ENCODE measurements around the gene CDK2AP2.

GRCh38 chr11:67458266-67458665, 49.7 kb downstream of the CDK2AP2 start:
- TF ChIP-seq CTCF (IDR thresholded peaks at IDR 0.05): no peak
- TF ChIP-seq POLR2A (IDR thresholded peaks at IDR 0.05): no peak
